AG09319 (cell line): ENCODE measurements around the gene BCAS1.

Experiments
- DNase-seq: peaks from one replicate; pipeline ENCODE4 v3.0.0-alpha.2; 2010; ENCODE audit warnings: low read depth; ENCODE audit errors: extremely low read depth
- CTCF ChIP-seq: IDR thresholded peaks from 2 replicates; pipeline ENCODE4 v1.5.1; 2011; ENCODE audit warnings: low read depth, mild to moderate bottlenecking, inconsistent platforms, low read length, moderate library complexity

The BCAS1 gene

GRCh38 chr20:54061101-54061881 is 9.1 kb downstream of the BCAS1 start:
- DNase-seq, result no peak
- TF ChIP-seq CTCF, result no peak

GRCh38 chr20:54059691-54060364 is 10.6 kb downstream of the BCAS1 start:
- no peak for DNase-seq
- TF ChIP-seq CTCF, result no peak

- no peak for DNase-seq
- TF ChIP-seq CTCF, result no peak
Observed at GRCh38 chr20:54058420-54059139, 11.8 kb downstream of the BCAS1 start.

GRCh38 chr20:54056762-54057639 is 13.4 kb downstream of the BCAS1 start:
- DNase-seq, result no peak
- TF ChIP-seq CTCF, result no peak

DNA sequence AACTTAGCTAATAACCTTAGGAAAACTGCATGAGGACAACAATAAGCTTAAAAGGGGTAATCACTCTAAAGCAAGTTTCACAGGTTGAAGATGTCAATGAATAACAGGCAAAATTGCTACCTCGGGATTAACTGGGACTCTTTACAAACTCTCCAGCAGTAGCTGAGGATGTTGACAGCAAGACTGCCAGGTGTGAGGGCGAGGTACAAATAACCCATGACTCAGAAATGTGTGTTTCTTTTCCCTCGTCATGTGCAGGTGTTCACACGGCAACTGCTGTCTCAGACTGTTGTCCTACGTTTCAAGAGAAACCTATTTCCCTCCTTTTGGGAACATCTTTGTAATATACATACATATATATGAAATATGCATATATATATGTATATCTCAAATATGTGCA is 15.9 kb downstream of the BCAS1 start:
- no peak for TF ChIP-seq CTCF
- DNase-seq, result no peak

GRCh38 chr20:54051068-54051467 is 19.3 kb downstream of the BCAS1 start:
- no peak for DNase-seq
- no peak for TF ChIP-seq CTCF
